A549 (cell line): Measurements from ENCODE around the gene ROR1.

Experiments used
- CEBPB ChIP-seq, 2 experiments: fragments of >200 bp in 1 of 2; sonication (Bioruptor Twin) in 1 of 2; formaldehyde crosslinking in 1 of 2; IDR thresholded peaks; 2 replicates each; pipeline ENCODE4 v1.6.1; 2012 to 2016
- CHD2 ChIP-seq: fragments of 150-350 bp; IDR thresholded peaks from 2 replicates; pipeline ENCODE4 v1.6.1; 2014; ENCODE audit warnings: low read length; ENCODE audit not compliant: partially characterized antibody
- CTCF ChIP-seq: fragments of >200 bp; sonication (Bioruptor Twin); formaldehyde crosslinking; IDR thresholded peaks from 3 replicates; pipeline ENCODE4 v1.5.1; 2016
- EP300 ChIP-seq, 2 experiments: fragments of >200 bp; sonication (Bioruptor Twin); formaldehyde crosslinking; IDR thresholded peaks; 2 replicates in 1 of 2; 3 replicates in 1 of 2; pipeline ENCODE4 v1.6.1; 2016 to 2017
- KDM5A ChIP-seq: fragments of 200-600 bp; sonication (generic); IDR thresholded peaks from 2 replicates; pipeline ENCODE4 v1.6.1; 2016; ENCODE audit warnings: antibody characterized with exemption, mild to moderate bottlenecking
- MAFK ChIP-seq: fragments of 450-650 bp; IDR thresholded peaks from 2 replicates; pipeline ENCODE4 v1.6.1; 2014; ENCODE audit not compliant: partially characterized antibody
- NFE2L2 ChIP-seq: fragments of 150-350 bp; conservative IDR thresholded peaks from 2 replicates; pipeline ENCODE4 v1.6.1; 2014; ENCODE audit warnings: low read length
- PHF8 ChIP-seq: fragments of 200-600 bp; sonication (generic); IDR thresholded peaks from 2 replicates; pipeline ENCODE4 v1.6.1; 2016; ENCODE audit warnings: low read depth, mild to moderate bottlenecking, antibody characterized with exemption, moderate library complexity, borderline replicate concordance
- POLR2A ChIP-seq: IDR thresholded peaks from 2 replicates; pipeline ENCODE4 v1.6.1; 2012; ENCODE audit warnings: mild to moderate bottlenecking, low read length
- RARB ChIP-seq: fragments of 250-450 bp; sonication (Bioruptor Pico); IDR thresholded peaks from 2 replicates; pipeline ENCODE4 v1.8.0; 2021; ENCODE audit warnings: mild to moderate bottlenecking, moderate library complexity
- REST ChIP-seq: fragments of 200-600 bp; sonication (generic); IDR thresholded peaks from 2 replicates; pipeline ENCODE4 v1.6.1; 2016; ENCODE audit warnings: antibody characterized with exemption, mild to moderate bottlenecking, moderate library complexity
- TP53 ChIP-seq: fragments of 250-450 bp; sonication (Bioruptor Pico); IDR thresholded peaks from 2 replicates; pipeline ENCODE4 v1.5.0; 2021; ENCODE audit warnings: mild to moderate bottlenecking, moderate library complexity
- ZSCAN20 ChIP-seq: fragments of 250-450 bp; sonication (Bioruptor Pico); IDR thresholded peaks from 2 replicates; pipeline ENCODE4 v1.8.0; 2022; ENCODE audit warnings: mild to moderate bottlenecking, moderate library complexity
- TF ChIP-seq, protein P1 (sequence below): fragments of 150-350 bp; IDR thresholded peaks from 2 replicates; pipeline ENCODE4 v1.6.1; 2014; ENCODE audit warnings: low read depth, mild to moderate bottlenecking, low read length

GRCh38 chr1:64136752-64137411 is 363.1 kb downstream of the ROR1 start:
- TF ChIP-seq REST (no peak), POLR2A (no peak), TP53 (no peak), CTCF (peak; percentile 72), NFE2L2 (no peak), CEBPB (IDR thresholded peaks at IDR 0.05) (no peak), MAFK (no peak), PHF8 (no peak), RARB (CRISPR knock-in tag) (no peak), CHD2 (no peak), EP300 (IDR thresholded peaks at IDR 0.05) (no peak), KDM5A (no peak), ZSCAN20 (CRISPR knock-in tag) (no peak)
- TF ChIP-seq, protein P1, sequence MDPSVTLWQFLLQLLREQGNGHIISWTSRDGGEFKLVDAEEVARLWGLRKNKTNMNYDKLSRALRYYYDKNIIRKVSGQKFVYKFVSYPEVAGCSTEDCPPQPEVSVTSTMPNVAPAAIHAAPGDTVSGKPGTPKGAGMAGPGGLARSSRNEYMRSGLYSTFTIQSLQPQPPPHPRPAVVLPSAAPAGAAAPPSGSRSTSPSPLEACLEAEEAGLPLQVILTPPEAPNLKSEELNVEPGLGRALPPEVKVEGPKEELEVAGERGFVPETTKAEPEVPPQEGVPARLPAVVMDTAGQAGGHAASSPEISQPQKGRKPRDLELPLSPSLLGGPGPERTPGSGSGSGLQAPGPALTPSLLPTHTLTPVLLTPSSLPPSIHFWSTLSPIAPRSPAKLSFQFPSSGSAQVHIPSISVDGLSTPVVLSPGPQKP: no peak
